ENCODE data around the gene MCF2L.

MCF2L gene

DNA sequence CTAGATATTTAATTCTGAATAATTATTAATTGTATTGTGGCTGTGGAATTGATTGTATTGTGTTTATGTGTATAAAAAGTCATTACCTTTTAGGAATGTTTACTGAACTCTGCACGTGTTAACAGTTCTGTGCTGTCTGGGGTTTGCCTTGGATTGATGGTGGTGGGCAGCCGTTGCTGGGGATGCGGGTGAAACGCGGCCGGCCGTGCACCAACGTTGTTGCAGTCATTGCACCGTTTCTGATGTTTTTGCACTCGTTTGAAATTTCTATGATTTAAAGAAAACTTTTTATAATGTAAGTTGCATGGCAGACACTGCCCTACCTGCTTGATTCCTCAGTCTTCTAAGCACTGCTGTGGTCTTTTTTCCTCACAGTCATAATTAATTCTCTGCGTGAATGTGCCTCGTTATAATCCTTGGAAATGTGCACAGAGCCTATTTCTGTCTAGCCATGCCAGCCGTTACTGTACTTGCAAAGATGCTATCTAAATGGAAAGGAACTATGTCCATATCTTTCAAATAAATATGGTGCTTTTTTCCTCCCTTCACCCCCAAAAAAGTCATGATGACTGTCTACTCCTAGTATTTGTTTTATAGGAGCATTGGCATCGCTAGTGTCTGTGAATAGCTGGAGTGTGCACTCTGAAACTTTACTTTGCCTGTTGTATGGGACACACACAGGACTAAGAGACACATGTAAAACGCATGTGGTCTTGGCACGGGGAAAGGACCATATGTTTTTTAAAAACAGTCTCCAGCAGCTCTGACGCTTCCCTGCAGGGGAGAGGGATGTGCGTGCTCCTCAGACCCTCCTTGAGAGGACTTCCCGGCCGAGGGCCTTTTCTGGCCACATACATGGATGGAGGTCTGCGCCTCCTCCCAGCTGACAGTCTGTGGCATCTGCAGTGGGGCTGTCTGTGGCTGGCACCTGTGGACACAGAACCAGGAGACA, 40.7 kb upstream of the MCF2L start:
- in situ Hi-C loops (cut with HindIII; ENCODE audit: low sequenced_read_pairs) = no loop called here
- no peak overlapping the region for H3K4me3 ChIP-seq (ENCODE audit: low read depth, low read length)
- no peak for TF ChIP-seq CTCF (IDR thresholded peaks at IDR 0.05; ENCODE audit: low read depth, low read length, missing control alignments)
- no peak for DNase-seq (ENCODE audit: low read depth)

- no peak for DNase-seq (ENCODE audit: low read depth)
- no peak for TF ChIP-seq CTCF (IDR thresholded peaks at IDR 0.05; ENCODE audit: low read depth, low read length, missing control alignments)
- H3K4me3 ChIP-seq (ENCODE audit: low read depth, low read length) = no peak overlapping the region
- in situ Hi-C loops (cut with HindIII; ENCODE audit: low sequenced_read_pairs) = no loop called here
These were observed 39.8 kb upstream of the MCF2L start for GRCh38 chr13:112928972-112929782.

DNA sequence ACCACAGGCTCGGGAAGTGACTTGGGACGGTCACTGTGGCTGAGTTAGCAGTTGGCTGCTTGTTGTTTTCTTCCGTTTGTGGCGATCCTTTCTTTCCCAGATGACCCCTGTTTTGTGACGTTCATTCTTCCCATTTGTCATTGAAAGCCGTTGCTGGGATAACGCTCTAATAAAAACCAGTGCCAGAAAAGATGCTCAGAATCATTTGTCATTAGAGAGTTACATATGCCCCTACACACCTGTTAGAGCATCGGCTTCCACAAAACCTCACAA, 39.3 kb upstream of the MCF2L start:
- TF ChIP-seq CTCF (IDR thresholded peaks at IDR 0.05; ENCODE audit: low read depth, low read length, missing control alignments) = no peak
- no peak overlapping the region for H3K4me3 ChIP-seq (ENCODE audit: low read depth, low read length)
- in situ Hi-C loops (cut with HindIII; ENCODE audit: low sequenced_read_pairs) = no loop called here
- no peak for DNase-seq (ENCODE audit: low read depth)

DNA sequence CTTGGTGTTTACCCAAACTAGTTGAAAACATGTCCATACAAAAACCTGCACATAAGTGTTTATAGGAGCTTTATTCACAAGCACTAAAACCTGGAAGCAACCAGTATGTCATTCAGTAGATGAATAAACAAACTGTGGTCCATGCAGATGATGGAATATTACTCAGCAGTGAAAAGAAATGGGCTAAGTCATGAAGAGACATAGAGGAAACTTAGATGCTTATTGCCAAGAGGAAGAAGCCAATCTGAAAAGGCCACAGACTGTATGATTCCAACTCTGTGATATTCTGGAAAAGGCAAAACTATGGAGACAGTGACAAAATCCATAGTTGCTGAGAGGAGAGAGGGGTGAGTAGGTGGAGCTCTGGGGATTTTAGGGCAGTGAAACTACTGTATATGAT, 38.8 kb upstream of the MCF2L start:
- no peak overlapping the region for H3K4me3 ChIP-seq (ENCODE audit: low read depth, low read length)
- DNase-seq (ENCODE audit: low read depth) = no peak
- in situ Hi-C loops (cut with HindIII; ENCODE audit: low sequenced_read_pairs) = no loop called here
- no peak for TF ChIP-seq CTCF (IDR thresholded peaks at IDR 0.05; ENCODE audit: low read depth, low read length, missing control alignments)

DNA sequence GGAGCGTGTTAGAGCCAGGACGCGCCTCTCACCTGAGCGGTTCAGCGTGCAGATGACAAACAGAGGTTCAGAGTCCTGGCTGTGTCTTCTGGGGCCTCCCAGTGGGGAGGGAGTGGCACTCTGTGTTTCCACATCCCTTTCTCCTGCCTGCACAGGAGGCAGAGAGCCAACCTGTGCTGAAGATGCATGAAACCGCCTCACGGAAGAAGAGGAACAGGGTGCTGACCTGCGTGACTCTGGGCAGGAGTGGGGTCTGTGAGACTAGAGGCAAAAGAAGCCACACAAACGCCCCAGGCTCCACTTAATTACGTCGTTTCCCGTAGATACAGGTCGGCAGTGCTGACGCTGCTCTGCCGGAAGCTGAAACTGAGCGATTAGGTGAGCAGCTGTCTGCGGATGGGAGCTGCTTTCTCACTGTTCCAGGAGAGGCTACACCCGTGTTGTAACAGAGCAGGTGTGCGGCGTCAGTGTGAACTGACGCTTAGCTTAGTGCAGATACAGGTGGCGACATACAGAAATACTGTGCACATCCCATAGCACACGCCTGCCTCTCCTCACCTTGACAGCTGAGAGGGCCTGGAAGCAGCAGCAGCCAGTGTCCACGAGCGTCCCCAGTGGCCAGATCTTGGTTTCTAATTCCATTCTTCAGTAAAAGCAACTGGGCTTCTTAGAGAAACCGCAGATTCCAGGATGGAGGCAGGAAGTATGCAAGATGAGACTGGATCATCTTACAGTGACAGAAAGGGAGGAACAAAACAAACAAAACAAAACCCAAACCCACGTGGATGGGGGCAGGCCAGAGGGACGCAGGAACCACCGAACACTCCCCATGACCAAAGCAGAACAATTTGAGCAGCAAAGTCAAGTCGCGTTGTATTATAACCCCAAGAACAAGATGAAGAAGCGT, 37.7 kb upstream of the MCF2L start:
- DNase-seq (ENCODE audit: low read depth) = no peak
- peak; percentile 59 for TF ChIP-seq CTCF (IDR thresholded peaks at IDR 0.05; ENCODE audit: low read depth, low read length, missing control alignments)
- in situ Hi-C loops (cut with HindIII; ENCODE audit: low sequenced_read_pairs) = no loop called here
- H3K4me3 ChIP-seq (ENCODE audit: low read depth, low read length) = no peak overlapping the region

GRCh38 chr13:112932971-112933370, 36.0 kb upstream of the MCF2L start:
- in situ Hi-C loops (cut with HindIII; ENCODE audit: low sequenced_read_pairs) = no loop called here
- DNase-seq (ENCODE audit: low read depth) = no peak
- H3K4me3 ChIP-seq (ENCODE audit: low read depth, low read length) = no peak overlapping the region
- TF ChIP-seq CTCF (IDR thresholded peaks at IDR 0.05; ENCODE audit: low read depth, low read length, missing control alignments) = no peak

Data from astrocyte of the cerebellum (primary cell).